ENCODE measurements around the gene RANBP9.
A peak's percentile ranks its signal among the peaks of the same experiment; 100 is the strongest.

The RANBP9 gene

DNA sequence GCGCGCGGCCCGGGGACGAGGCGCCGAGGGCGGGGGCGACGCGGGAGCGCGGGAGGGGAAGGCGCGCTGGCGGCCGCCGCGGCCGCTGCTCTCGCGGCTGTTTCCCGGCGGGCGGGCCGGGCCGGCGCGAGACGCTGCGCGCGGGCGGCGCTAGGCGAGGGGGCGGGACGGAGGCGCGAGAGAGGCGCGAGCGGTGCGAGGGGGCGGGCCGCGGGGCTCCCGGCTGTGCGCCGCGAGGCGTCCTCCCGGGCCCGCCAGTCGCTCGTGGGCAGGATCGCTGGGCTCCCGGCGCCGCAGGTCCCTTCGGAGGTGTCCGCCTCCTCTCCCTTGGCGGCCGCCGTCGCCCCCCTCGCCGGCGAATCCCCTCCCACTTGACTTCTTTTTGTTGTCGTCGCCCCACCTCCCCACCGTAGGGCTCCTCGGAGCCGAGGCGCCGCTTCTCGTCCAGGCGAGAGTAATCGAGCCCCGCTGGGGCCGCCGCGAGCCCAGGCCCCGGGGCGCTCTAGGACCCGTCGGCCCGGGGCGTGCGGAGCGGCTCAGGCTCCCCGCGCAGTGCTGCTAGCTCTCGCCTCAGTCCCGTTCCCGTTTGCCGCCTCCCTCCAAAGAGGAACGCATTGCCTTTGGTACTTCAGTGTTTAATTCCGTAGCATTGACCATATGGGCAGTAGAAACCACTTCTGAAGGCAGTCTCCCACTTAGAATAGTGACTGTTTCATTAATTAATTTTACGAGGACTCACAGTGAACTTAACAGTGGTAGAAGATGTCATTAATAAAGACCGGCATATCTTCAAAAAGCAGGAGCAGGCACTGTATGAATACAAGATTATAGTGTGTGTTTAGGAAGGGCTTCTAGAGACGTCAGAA lies at the start of gene RANBP9:
RANBP9 (minus strand) TSS at position 103 of the 866 bp plus-strand sequence. CDS start 330 bp downstream, outside the sequence.
- peak; percentile 96 for DNase-seq (ENCODE audit: low spot score)

DNA sequence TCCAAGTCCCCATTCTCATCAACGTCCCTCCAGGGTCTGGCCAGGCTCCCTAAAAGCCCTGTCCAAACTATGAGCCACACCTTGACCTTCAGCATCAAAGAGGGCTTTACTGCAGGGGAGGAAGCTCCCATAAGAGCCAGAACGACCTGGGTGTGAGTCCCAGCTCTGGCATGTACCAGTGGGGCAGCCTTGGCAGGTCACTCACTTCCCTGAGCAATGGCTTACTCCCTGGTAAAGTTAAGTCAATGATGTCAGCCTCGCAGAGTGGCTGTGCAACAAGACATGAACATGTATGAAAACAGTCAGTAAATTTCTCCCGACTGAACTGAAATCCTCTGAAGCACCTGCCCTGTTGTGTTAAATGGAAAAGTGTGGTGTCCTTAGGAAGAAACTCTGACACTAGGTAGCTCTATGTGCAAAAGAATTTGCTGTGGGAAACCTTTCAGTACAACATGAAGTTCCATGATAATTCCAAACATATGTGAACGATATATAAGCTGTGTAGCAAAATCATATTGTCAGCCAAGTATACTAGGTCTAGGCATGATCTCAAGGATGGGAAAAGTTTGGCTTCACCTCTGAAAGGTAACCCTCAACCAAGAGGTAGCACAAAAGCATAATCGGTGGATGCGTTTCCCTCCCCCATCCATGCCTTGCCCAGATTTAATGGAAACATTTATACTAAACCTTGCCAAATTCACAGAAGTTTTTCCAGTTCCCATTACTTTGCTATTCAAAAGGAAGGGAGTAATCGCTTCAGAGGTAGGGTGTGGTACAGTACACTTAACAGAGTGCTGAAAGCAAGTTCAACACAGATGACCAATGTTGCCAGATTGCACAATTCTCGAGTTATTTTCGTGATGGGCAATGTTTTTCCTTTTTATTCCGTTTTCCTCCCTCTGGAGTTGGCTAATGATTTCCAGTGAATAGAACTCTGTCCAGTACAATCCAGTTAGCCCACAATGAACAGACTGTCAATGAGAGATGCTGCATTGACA lies 49.0 kb upstream of the RANBP9 start:
- peak; percentile 82 for DNase-seq (ENCODE audit: low spot score)

DNA sequence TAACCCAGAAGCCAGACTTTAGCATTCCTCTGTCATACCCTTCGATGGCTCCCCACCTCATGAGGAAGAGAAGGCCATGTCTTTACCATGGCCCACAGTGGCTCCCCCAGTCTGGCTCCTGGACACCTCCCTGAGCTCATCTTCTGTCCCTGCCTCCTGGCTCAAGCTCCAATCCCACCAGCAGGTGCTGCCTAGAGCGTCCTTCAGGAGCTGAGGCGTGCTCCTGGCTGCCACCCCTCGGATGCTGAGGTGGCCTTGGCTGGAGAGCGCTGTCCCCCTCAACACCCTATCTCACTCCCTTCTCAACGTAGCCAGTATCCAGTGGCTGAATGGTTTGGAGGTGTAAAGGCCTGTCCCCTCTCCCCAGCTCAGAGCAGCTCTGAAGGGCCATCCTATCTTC lies 47.4 kb upstream of the RANBP9 start:
- no peak for DNase-seq (ENCODE audit: low spot score)

DNA sequence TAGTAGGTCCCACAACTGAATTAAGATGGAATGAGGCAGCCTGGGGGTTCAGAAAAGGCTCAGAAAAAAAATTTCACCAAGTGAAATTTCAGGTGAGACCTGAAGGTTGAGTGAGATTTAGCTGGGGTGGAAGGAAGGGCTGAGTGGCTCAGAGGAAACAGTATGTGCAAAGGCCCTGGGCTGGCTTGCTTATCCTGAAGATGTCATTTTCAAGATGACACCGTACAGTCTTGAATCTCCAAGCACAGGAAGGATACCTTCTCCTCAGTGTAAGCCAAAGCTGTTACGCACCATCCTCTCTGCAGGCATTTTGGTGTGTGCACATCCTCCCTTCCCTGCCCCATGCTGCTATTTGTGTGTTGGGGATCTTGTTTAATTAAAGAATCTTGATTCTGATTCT lies 43.0 kb upstream of the RANBP9 start:
- no peak for DNase-seq (ENCODE audit: low spot score)

DNA sequence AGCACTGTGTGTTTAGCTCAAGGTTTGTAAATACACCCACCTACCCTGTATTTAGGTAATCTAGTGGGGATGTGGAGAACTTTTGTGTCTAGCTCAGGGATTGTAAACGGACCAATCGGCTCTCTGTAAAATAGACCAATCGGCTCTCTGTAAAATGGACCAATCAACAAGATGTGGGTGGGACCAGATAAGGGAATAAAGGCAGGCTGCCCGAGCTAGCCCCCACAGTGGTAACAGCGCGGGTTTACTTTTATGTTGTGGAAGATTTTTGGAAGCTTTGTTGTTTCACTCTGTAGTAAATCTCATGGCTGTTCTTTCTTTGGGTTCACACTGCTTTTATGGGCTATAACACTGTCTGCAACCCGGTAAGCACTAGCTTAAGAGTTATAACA lies 32.1 kb upstream of the RANBP9 start:
- DNase-seq (ENCODE audit: low spot score): no peak

DNA sequence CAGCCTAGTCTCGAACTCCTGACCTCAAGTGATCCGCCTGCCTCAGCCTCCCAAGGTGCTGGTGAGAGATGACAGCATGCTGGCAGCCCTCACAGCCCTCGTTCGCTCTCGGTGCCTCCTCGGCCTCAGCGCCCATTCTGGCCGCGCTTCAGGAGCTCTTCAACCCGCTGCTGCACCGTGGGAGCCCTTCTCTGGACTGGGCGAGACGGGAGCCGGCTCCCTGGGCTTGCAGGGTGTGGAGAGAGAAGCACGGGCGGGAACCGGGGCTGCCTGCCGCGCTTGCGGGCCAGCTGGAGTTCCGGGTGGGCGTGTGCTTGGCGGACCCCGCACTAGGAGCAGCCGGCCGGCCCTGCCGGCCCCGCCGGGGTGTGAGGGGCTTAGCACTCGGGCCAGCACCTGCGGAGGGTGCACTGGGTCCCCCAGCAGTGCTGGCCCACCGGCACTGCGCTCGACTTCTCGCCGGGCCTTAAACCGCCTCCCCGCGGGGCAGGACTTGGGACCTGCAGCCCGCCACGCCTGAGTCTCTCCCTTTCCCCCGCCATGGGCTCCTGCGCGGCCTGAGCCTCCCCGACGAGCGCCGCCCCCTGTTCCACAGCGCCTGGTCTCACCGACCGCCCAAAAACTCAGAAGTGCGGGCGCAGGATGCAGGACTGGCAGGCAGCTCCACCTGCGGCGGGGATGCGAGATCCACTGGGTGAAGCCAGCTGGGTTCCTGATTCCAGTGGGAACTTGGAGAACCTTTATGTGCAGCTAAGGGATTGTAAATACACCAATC lies 31.5 kb upstream of the RANBP9 start:
- DNase-seq (ENCODE audit: low spot score): no peak

DNA sequence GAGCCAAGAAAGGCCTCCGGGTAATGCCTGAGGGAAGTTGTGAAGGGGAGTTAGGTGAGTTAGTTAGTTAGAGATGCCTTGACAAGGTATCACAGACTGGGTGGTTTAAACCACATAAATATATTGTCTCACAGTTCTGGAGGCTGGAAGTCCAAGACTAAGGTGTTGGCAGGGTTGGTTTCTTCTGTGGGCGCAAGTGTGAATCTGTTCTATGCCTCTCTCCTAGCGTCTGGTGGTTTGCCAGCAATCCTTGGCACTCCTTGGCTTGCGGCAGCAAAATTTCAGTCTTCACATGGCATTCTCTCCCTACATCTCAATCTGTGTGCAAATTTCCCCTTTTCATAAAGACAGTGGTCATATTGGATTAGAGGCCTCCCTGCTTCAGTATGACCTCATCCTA lies 29.7 kb upstream of the RANBP9 start:
- no peak for DNase-seq (ENCODE audit: low spot score)

DNA sequence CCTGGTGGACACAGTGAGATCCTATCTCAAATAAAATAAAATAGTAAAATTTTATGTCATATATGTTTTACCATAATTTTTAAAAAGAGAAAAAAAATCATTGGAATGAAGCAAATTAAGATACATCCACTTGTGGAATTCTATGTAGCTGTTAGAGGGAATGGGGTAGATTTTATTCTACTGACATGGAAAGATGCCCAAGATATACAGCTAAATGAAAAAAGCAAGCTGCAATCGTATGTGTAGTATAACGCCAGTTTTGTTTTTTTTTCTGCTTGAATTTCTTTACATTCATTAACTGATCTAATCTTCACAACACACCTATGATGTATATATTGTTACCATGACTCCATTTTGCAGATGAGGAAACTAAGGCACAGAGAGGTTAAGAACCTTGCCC lies 23.4 kb upstream of the RANBP9 start:
- no peak for DNase-seq (ENCODE audit: low spot score)

DNA sequence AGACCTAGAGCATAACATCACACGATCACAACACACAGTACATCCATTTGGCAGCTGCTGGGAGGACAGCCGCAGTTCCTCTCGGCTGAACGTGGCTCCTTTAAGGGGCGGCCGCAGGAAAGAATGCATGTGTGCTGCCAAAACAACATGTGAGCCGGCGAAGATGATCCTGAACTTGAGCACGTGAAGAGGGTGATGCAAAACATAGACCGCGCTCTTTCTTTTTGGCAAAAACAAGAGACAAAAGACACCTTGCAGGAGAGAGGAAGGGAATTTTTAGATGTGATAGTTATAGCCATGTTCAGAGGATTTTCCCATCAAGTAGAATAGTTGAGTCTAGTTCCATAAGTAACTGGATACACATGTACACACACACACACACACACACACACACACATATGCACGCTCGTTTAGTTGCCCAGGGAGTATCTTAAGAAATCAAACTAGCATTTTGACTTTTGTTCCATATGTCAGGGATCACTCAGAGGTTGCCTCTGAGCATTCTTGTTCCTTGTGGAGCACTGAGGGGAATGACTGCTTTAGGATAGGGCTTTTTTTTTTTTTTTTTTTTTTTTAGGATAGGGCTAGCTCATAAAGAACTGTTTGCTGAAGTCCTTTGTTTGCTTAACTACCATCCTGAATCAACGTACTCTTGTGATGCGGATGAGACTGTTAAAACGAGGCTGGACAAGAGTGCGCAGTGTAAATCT lies 21.7 kb upstream of the RANBP9 start:
- DNase-seq (ENCODE audit: low spot score): peak; percentile 89

DNA sequence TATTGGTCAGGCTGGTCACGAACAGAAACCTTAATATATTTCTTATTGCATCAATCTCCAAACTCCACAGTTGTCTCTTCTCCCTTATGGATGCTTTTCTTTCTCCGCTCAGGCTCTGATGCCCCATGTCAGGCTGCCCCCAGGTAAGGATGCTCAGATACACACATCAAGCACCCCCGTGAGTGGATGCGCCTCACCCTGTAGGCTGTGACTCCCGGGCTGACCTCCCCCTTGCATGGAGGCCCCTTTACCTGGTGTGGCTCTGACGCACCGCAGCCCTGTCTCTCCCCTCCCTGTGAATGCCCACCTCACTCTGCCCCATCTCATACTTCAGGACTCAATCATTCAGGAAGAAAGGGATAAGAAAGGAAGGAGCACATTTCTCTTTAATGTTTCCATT lies 19.1 kb upstream of the RANBP9 start:
- DNase-seq (ENCODE audit: low spot score): no peak

DNA sequence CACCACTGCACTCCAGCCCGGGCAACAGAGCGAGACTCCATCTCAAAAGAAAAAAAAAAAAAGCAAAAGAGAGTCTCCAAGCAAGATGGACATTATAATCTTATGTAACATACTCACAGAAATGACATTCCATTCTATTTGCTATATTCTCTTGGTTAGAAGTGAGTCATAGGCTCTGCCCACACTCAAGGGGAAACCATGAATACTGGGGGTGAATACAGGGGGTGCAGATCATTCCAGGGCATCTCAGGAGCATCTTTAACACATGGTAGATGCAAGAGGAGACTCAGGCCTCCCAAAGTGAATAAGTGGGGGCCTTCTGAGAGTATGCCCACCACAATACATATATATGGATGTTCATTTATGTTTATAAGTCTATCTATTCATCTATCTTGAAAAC lies 18.3 kb upstream of the RANBP9 start:
- peak; percentile 81 for DNase-seq (ENCODE audit: low spot score)

DNA sequence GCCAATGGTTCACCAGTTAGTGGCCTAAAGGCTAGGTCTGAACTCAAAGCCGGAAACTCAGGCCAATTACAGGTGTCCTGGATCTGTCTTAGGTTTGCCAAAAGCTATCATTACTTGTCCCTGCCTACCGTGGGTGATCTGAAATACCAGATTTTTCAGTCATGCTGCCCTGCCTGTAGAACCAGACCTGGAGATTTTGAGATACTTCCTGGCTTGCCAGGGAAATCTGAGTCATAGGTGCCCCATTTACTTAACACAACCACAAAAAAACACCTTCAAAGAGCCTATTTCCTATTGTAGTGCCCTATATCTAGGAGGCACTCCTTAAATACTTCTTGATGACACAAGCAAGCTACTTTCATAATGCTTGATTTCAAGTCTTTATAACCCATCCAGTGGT lies 13.9 kb upstream of the RANBP9 start:
- DNase-seq (ENCODE audit: low spot score): no peak

DNA sequence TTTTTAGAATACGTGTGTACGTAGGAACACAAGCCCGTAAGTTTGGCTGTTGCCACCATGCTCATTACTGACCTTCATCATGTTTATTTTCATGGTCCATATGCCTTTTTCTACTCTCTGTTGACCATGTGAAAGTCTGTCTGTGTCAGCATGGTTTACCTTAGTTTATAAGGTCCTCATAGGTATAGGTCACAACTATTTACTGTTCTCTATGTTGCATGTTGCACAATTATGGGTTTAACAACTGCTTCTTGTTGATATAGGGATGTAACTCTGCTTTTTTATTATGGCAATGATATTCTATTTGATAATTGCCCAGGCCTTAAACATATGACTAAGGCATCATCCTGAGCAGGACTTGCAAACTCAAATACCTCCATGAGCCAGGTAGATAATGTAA lies 13.4 kb upstream of the RANBP9 start:
- no peak for DNase-seq (ENCODE audit: low spot score)

DNA sequence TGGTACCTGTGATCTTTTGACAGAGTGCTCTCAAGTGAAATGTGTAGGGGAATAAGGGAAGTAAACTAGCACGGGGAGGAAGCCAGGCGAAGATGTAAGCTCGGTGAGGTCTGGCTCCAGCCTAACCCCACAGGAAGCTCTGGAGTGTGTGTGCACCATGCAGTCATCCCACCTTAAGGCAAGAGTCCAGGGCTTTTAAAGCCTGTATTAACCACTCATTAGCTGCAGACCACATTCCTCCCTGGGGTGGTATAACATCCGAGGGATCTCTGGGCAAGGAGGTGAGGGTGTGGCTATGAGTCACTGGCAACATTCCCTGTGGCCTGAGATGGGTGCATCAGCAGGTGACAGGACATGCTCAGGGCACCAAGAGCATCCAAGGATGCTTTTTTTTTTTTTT lies 12.5 kb upstream of the RANBP9 start:
- no peak for DNase-seq (ENCODE audit: low spot score)

DNA sequence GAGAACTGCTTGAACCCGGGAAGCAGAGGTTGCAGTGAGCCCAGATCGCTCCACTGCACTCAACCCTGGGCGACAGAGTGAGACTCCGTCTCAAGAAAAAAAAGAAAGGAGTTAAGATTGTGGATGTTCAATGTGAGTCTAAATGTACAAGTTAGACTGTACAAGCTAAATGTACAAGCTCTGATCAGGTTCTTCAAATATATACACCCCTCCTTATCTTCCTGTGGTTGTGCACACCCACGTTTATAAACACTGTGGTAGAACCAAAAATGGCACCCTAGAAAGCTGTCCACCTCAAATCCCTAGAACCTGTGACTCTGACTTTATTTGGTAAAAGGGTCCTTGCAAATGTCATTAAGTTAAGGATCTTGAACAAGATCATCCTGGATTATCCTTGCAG lies 11.2 kb upstream of the RANBP9 start:
- DNase-seq (ENCODE audit: low spot score): no peak

DNA sequence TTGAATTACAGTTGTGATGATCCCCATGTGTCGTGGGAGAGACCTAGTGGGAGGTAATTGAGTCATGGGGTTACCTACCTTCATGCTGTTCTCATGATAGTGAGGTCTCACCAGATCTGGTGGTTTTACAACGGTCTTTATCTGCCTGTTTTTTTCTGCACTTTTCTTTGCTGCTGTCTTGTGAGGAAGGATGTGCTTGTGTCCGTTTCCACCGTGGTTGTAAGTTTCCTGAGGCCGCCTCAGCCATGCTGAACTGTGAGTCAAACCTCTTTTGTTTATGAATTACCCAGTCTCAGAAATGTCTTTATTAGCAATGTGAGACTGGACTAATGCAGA lies 6.5 kb upstream of the RANBP9 start:
- no peak for DNase-seq (ENCODE audit: low spot score)

DNA sequence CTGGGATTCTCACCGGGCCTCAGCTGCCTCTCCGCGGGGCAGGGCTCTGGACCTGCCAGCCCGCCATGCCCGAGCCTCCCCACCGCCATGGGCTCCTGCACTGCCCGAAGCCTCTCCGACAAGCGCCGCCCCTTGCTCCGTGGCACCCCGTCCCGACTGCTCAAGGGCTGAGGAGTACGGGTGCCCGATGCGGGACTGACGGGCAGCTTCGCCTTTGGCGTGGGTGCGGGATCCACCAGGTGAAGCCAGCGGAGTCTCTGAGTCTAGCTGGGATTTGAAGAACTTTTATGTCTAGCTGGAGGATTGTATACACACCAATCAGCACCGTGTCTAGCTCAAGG lies 5.3 kb upstream of the RANBP9 start:
- DNase-seq (ENCODE audit: low spot score): no peak

DNA sequence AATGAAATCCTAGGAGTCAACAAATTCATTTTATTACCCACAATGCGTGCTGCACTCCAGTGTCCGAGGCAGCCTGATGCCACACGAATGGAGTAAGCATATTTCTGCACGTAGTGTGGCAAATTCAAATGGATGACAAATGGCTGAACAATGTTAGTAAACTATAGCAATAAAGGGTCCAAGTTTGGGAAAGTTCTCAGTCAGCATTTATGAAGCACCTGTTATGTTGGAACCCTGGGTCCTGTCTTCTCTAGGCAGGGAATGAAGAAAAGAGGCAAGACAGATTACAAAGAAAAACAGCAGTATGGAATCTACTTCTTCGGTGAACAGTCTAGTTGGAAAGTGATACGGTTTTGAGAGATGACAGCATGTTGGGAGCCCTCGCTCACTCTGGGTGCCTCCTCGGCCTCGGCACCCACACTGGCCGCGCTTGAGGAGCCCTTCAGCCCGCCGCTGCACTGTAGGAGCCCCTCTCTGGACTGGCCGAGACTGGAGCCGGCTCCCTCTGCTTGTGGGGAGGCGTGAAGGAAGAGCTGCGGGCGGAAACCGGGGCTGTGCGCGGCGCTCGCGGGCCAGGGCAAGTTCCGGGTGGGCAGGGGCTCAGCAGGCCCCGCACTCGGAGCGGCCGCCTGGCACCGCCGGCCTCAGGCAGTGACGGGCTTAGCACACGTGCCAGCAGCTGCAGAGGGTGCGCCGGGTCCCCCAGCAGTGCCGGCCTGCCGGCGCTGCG lies 4.8 kb upstream of the RANBP9 start:
- no peak for DNase-seq (ENCODE audit: low spot score)

DNA sequence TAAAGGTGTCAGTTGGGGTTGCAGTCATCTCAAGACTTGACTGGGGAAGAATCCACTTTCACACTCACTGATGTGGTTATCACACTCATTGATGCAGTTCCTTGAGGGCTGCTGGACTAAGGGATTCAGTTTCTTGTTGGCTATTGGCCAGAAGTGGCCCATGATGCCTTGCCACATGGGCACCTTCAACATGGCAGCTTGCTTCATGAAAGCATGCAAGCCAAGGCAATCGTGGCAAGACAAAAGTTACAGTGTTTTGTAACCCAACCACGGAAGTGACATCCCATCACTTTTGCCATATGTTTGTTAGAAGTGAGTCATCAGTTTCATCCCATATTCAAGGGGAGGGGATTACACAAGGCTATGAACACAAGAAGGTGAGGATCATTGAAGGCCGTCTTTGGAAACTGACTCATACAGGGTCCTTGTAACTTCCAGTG lies 3.8 kb upstream of the RANBP9 start:
- no peak for DNase-seq (ENCODE audit: low spot score)

DNA sequence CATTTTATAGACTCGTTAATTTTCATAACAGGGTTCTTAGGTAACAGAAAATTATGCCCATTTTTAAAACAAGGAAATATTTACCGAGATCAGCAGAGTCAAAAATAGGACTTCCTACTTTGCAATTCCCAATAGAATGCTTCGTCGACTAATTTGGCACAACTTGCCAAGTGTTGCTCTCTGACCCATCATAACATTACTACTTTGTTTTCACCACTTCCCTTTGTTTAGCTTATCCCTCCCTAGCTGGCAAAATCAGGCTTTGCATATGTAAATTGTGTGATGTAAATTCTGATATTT lies 914 bp upstream of the RANBP9 start:
- DNase-seq (ENCODE audit: low spot score): peak; percentile 55

DNA sequence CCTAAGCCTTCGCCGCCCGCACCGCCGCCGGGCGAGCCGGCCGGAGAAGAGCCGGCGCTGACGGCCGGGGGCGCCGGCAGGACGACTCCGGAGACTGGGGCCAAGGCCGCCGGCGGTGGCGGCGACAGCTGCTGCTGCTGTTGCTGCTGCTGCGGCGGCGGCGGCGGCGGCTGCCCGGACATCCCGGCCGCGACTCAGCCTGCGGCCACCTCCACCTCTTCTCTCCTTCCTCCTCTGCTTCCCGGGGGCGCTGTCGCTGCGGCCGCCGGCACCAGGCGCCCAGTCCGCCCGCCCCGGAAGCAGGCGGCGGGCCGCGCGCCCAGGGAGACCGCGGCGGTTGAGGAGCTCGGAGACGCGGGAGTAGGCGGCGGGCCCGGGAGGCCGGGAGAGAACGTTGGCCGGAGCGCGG lies 307 bp downstream of the RANBP9 start:
- no peak for DNase-seq (ENCODE audit: low spot score)
